Measurements from ENCODE around the gene SLC38A4.

GRCh38 chr12:46783871-46784270 lies 41.9 kb downstream of the SLC38A4 start:
- TF ChIP-seq CTCF (conservative IDR thresholded peaks at IDR 0.05; ENCODE audit: low read length), result no peak
- TF ChIP-seq EZH2phosphoT487 (IDR thresholded peaks at IDR 0.05; ENCODE audit: borderline replicate concordance), result no peak
